Smooth muscle cell (in vitro differentiated cells): ENCODE measurements around the gene PTPN12. TPM values are rescaled to one million over a fixed set of nuclear protein-coding genes. Genes with fewer than 3 reads are reported as not detected.

Experiments
- DNase-seq: peaks from one replicate; lab custom pipeline; 2025; ENCODE audit not compliant: unreplicated experiment; lab: John Stamatoyannopoulos, UW
- H2AFZ ChIP-seq: fragments of 200-600 bp; sonication (generic); 2 replicates; pipeline ENCODE4 v1.6.0; 2016; ENCODE audit warnings: antibody characterized with exemption, low read depth, mild to moderate bottlenecking
- H3F3A ChIP-seq: fragments of 200-600 bp; sonication (generic); 2 replicates; pipeline ENCODE4 v1.6.0; 2017; ENCODE audit warnings: antibody characterized with exemption, low read depth
- H3K27ac ChIP-seq: fragments of 200-600 bp; sonication (generic); 2 replicates; pipeline ENCODE4 v1.5.1; 2016; ENCODE audit warnings: low read depth, mild to moderate bottlenecking
- H3K27me3 ChIP-seq: fragments of 200-600 bp; sonication (generic); 2 replicates; pipeline ENCODE4 v1.6.1; 2016; ENCODE audit warnings: low read depth, mild to moderate bottlenecking
- H3K36me3 ChIP-seq: fragments of 200-600 bp; sonication (generic); 2 replicates; pipeline ENCODE4 v1.5.1; 2016; ENCODE audit warnings: low read depth
- H3K4me1 ChIP-seq: fragments of 200-600 bp; sonication (generic); 2 replicates; pipeline ENCODE4 v1.5.1; 2016; ENCODE audit warnings: low read depth
- H3K4me2 ChIP-seq: fragments of 200-600 bp; sonication (generic); 2 replicates; pipeline ENCODE4 v1.6.0; 2016; ENCODE audit warnings: mild to moderate bottlenecking
- H3K4me3 ChIP-seq: fragments of 200-600 bp; sonication (generic); 2 replicates; pipeline ENCODE4 v1.5.1; 2016; ENCODE audit warnings: mild to moderate bottlenecking
- H3K79me2 ChIP-seq: fragments of 200-600 bp; sonication (generic); 2 replicates; pipeline ENCODE4 v1.6.0; 2016; ENCODE audit warnings: low read depth, mild to moderate bottlenecking
- H3K9ac ChIP-seq: fragments of 200-600 bp; sonication (generic); 2 replicates; pipeline ENCODE4 v1.6.0; 2016; ENCODE audit warnings: low read depth
- H3K9me3 ChIP-seq: fragments of 200-600 bp; sonication (generic); replicated peaks from 2 replicates; pipeline ENCODE4 v1.5.1; 2016; ENCODE audit warnings: low read depth
- H4K20me1 ChIP-seq: fragments of 200-600 bp; sonication (generic); 2 replicates; pipeline ENCODE4 v1.6.0; 2016; ENCODE audit warnings: low read depth
- CTCF ChIP-seq: fragments of 200-600 bp; sonication (generic); IDR thresholded peaks from 2 replicates; pipeline ENCODE4 v1.5.1; 2017; ENCODE audit warnings: borderline replicate concordance, mild to moderate bottlenecking, antibody characterized with exemption; ENCODE audit not compliant: insufficient read depth, poor library complexity, severe bottlenecking
- WGBS: methylation state at CpG from one replicate; pipeline ENCODE4 v1.1.7; 2016; ENCODE audit warnings: low lambda C conversion rate; 5-methylcytosine and 5-hydroxymethylcytosine counted together
- polyA plus RNA-seq: library from polyadenylated mRNA; unstranded; fragments of >200 nt; fragmentation: Nextera tagmentation; extraction: Ambion mirVana; gene quantifications from 2 replicates; pipeline ENCODE4 v1.2.1, GENCODE V29; 2016
- total RNA-seq: library from RNA; depleted of rRNA; stranded (reverse); fragments of >200 nt; gene quantifications from 2 replicates; pipeline ENCODE4 v1.2.3, GENCODE V29; 2014

PTPN12 gene
- total and polyA plus RNA-seq, 2 experiments from 2014 or later, result 12.3 to 85.2 TPM

DNA sequence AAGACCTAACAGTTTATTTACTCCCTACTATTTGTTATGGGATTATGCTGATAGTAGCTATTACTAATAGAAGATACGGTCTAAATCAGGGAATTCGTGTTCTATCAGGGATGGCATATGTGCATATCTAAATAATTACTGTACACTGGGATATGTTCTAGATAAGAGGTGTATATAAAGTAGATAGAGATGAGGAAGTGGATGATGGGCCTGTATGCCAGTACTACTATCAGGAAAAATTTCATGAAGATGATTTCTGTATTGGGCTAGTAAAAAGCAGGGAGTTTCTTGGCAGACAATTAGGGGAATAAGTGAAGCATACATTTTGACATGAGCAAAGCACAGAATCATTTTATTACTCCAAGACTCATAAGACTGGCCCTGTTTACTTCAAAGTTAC lies 26.2 kb downstream of the PTPN12 start:
- H3K36me3 ChIP-seq, result no peaks in the 10 kb centered on the region
- H3K79me2 ChIP-seq, result peaks cover 99% of the 10 kb centered on the region
- H3K4me3 ChIP-seq, result no peak overlapping the region
- H4K20me1 ChIP-seq, result peaks cover 99% of the 10 kb centered on the region
- DNase-seq, result no peak
- H3K27me3 ChIP-seq, result no peaks in the 10 kb centered on the region
- H3F3A ChIP-seq, result no peaks in the 10 kb centered on the region
- no peaks in the 10 kb centered on the region for H3K9me3 ChIP-seq
- no peak overlapping the region for H3K4me2 ChIP-seq
- H2AFZ ChIP-seq, result no peak overlapping the region
- WGBS, result 68% methylated on average over 2 of the region's 2 CpGs
- H3K4me1 ChIP-seq, result no peaks in the 10 kb centered on the region
- H3K27ac ChIP-seq, result no peak overlapping the region
- no peak for TF ChIP-seq CTCF
- H3K9ac ChIP-seq, result no peak overlapping the region

DNA sequence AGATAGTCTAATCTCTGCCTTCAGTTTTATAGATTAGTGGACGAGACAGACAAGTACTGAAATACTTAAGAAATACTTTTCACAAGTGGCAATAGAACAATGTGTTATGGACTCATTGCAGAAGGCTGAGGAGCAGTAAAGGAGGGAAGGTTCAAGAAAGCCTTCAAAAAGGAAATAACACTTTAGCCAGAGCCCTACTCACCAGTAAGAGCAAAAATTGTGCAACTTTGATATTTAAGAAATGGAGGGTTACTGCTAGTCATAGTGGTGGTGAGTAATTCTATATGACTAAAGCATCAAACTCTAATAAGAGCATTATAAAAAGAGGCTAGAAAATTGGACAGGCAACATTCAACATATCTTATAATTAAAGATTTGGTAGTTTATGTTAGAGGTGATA lies 28.8 kb downstream of the PTPN12 start:
- TF ChIP-seq CTCF, result no peak
- Histone ChIP-seq H3K79me2 (peaks cover 99% of the 10 kb centered on the region), H3F3A (no peaks in the 10 kb centered on the region), H3K36me3 (no peaks in the 10 kb centered on the region), H3K4me3 (no peak overlapping the region), H3K9me3 (no peaks in the 10 kb centered on the region), H4K20me1 (peaks cover 98% of the 10 kb centered on the region), H3K9ac (no peak overlapping the region), H3K27me3 (no peaks in the 10 kb centered on the region), H2AFZ (no peak overlapping the region), H3K4me2 (no peak overlapping the region), H3K27ac (peak overlapping the region; percentile 10), H3K4me1 (peaks cover 5% of the 10 kb centered on the region)
- DNase-seq, result no peak
- WGBS, result 29% methylated on average over 1 of the region's 1 CpG

- no peak for TF ChIP-seq CTCF
- WGBS, result 93% methylated on average over 9 of the region's 9 CpGs
- H4K20me1 ChIP-seq, result peaks cover 97% of the 10 kb centered on the region
Measured at GRCh38 chr7:77566421-77566820, 29.3 kb downstream of the PTPN12 start.

DNA sequence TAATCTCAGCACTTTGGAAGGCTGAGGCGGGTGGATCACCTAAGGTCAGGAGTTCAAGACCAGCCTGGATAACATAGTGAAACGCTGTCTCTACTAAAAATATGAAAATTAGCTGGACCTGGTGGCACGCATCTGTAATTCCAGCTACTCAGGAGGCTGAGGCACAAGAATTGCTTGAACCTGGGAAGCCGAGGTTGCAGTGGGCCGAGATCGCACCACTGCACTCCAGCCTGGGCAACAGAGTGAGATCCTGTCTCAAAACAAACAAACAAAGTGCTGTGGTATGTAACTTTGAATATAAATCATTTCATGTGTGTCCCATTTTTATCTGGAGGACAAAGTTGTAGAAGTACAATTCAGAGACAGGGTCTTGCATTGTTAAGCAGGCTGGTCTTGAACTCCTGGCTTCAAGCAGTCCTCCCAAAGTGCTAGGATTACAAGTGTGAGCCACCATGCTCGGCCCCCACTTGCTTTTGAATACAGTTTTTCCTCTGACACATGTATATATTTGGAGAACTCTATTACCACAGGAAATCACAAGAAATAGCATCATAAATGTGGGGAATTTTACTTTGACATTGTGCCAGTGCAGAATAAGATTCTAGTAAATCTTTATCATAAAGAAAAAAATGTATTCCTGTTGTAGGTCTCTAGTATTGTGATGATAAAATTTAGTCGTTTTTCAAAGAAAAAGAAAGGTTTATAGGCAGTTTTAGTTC lies 32.6 kb downstream of the PTPN12 start:
- H3K9ac ChIP-seq, result no peak overlapping the region

More at GRCh38 chr7:77566421-77566820, 29.3 kb downstream of the PTPN12 start:
- Histone ChIP-seq H3K4me1 (peaks cover 5% of the 10 kb centered on the region), H3K9me3 (no peaks in the 10 kb centered on the region), H3F3A (no peaks in the 10 kb centered on the region), H2AFZ (no peak overlapping the region), H3K4me2 (no peak overlapping the region), H3K9ac (no peak overlapping the region), H3K36me3 (no peaks in the 10 kb centered on the region), H3K27me3 (no peaks in the 10 kb centered on the region), H3K79me2 (peaks cover 99% of the 10 kb centered on the region), H3K4me3 (no peak overlapping the region), H3K27ac (peak overlapping the region; percentile 10)
- DNase-seq, result no peak

More for the DNA sequence above, 32.6 kb downstream of the PTPN12 start:
- Histone ChIP-seq H3K4me2 (peak overlapping the region; percentile 58), H3K27me3 (no peaks in the 10 kb centered on the region), H4K20me1 (peaks cover 89% of the 10 kb centered on the region), H3F3A (no peaks in the 10 kb centered on the region), H3K4me3 (no peak overlapping the region), H3K4me1 (peaks cover 5% of the 10 kb centered on the region), H3K79me2 (peaks cover 94% of the 10 kb centered on the region), H3K27ac (peak overlapping the region; percentile 81), H3K9me3 (no peaks in the 10 kb centered on the region), H3K36me3 (no peaks in the 10 kb centered on the region), H2AFZ (no peak overlapping the region)
- WGBS, result 88% methylated on average over 8 of the region's 8 CpGs
- DNase-seq, result no peak
- no peak for TF ChIP-seq CTCF
